AG04450 (cell line): Measurements from ENCODE around the gene CRTC3. TPM values are rescaled to one million over a fixed set of nuclear protein-coding genes. Genes with fewer than 3 reads are reported as not detected.
A peak's percentile ranks its signal among the peaks of the same experiment; 100 is the strongest.
"Not testable (repeated sequence)": the region's sequence is repeated elsewhere in the genome, so short reads cannot be mapped to it uniquely, and the experiment has no call there.

ENCODE experiments used
- CTCF ChIA-PET: fragments of 300-600, 350-600 bp; formaldehyde crosslinking; extraction: SDS; loops from one replicate; lab custom pipeline; 2022; ENCODE audit warnings: antibody characterized with exemption, inconsistent platforms; lab: Charles Lee
- POLR2A ChIA-PET: fragments of 350-600 bp; formaldehyde crosslinking; extraction: SDS; loops from one replicate; lab custom pipeline; 2021; ENCODE audit warnings: antibody characterized with exemption, inconsistent platforms; lab: Yijun Ruan, JAX
- DNase-seq: peaks from one replicate; pipeline ENCODE4 v3.0.0-alpha.2; 2011; ENCODE audit warnings: low read depth, low spot score
- H3K27ac ChIP-seq: one replicate; pipeline ENCODE4 v1.5.1; 2012; ENCODE audit warnings: low read depth, low read length, control low read depth
- H3K27me3 ChIP-seq: one replicate; pipeline ENCODE4 v1.6.0; 2012; ENCODE audit warnings: low read length; ENCODE audit not compliant: control insufficient read depth, insufficient read depth
- H3K4me3 ChIP-seq: 2 replicates; pipeline ENCODE4 v1.5.1; 2011; ENCODE audit warnings: mild to moderate bottlenecking, low read depth, low read length, control low read depth
- H3K9me3 ChIP-seq: 2 replicates; pipeline ENCODE4 v1.5.1; 2012; ENCODE audit warnings: low read length; ENCODE audit not compliant: control insufficient read depth, insufficient read depth
- polyA plus RNA-seq: library from polyadenylated mRNA; depleted of rRNA; stranded (reverse); fragments of >200 nt; gene quantifications from 2 replicates; pipeline ENCODE4 v1.2.3, GENCODE V29; 2011
- TF ChIP-seq, protein P1 (sequence below): IDR thresholded peaks from 2 replicates; pipeline ENCODE4 v1.5.1; 2011; ENCODE audit warnings: low read depth, low read length, control low read depth, inconsistent platforms

The CRTC3 gene
- polyA plus RNA-seq, 1 experiment = 23.1 TPM

DNA sequence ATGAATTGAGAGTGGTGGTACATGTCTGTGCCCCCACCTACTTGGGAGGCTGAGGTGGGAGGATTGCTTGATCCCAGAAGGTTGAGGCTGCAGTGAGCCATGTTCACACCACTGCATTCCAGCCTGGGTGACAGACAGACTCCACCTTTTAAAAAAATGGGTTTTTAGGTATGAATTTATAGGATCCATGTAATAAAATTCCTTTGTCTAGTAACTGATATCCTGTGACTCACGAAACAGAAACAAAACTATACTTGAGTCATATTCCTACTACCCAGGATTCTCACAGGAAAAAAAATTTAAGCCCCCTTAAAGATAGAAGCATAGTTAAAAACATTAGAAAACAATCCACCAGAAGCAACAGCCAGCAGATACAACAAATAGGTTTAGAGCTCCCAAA is 10.0 kb upstream of the CRTC3 start:
- Histone ChIP-seq H3K27ac (peak overlapping the region; percentile 39), H3K27me3 (no peaks in the 10 kb centered on the region), H3K4me3 (no peak overlapping the region), H3K9me3 (no peaks in the 10 kb centered on the region)
- peak; percentile 36 for DNase-seq
- ChIA-PET CTCF (interaction anchor here (1.0 kb wide), 1 partner anchor 200 kb away, joined by 3 read pairs; no protein-coding TSS in a partner anchor), POLR2A (interaction anchor here (1.5 kb wide), 1 partner anchor 11 kb away, joined by 4 read pairs; no protein-coding TSS in a partner anchor)
- TF ChIP-seq, protein P1, sequence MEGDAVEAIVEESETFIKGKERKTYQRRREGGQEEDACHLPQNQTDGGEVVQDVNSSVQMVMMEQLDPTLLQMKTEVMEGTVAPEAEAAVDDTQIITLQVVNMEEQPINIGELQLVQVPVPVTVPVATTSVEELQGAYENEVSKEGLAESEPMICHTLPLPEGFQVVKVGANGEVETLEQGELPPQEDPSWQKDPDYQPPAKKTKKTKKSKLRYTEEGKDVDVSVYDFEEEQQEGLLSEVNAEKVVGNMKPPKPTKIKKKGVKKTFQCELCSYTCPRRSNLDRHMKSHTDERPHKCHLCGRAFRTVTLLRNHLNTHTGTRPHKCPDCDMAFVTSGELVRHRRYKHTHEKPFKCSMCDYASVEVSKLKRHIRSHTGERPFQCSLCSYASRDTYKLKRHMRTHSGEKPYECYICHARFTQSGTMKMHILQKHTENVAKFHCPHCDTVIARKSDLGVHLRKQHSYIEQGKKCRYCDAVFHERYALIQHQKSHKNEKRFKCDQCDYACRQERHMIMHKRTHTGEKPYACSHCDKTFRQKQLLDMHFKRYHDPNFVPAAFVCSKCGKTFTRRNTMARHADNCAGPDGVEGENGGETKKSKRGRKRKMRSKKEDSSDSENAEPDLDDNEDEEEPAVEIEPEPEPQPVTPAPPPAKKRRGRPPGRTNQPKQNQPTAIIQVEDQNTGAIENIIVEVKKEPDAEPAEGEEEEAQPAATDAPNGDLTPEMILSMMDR = no peak

DNA sequence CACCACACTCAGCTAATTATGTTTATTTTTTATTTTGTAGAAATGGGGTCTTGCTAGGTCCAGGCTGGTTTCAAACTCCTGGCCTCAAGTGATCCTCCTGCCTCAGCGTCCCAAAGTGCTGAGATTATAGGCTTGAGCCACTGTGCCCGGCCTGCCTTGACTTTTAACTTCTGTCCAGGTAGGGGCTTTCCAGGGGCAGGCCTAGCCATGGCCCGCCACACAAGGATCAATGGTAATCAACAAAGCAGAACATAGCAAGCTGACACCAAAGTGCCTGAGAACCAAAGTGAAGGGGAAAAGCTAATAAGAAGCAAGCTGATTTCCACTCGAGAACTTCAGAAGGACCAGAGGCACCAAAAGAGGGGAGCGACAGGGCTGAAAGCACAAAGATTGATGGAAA is 9.4 kb upstream of the CRTC3 start:
- ChIA-PET CTCF (interaction anchor here (0.6 to 1.0 kb wide), 2 partner anchors 163 to 201 kb away, joined by 3 to 4 read pairs; no protein-coding TSS in a partner anchor), POLR2A (interaction anchor here (1.5 kb wide), 1 partner anchor 10 kb away, joined by 4 read pairs; no protein-coding TSS in a partner anchor)
- TF ChIP-seq, protein P1 = no peak
- Histone ChIP-seq H3K9me3 (no peaks in the 10 kb centered on the region), H3K4me3 (no peak overlapping the region), H3K27ac (peak overlapping the region; percentile 22), H3K27me3 (no peaks in the 10 kb centered on the region)
- no peak for DNase-seq

DNA sequence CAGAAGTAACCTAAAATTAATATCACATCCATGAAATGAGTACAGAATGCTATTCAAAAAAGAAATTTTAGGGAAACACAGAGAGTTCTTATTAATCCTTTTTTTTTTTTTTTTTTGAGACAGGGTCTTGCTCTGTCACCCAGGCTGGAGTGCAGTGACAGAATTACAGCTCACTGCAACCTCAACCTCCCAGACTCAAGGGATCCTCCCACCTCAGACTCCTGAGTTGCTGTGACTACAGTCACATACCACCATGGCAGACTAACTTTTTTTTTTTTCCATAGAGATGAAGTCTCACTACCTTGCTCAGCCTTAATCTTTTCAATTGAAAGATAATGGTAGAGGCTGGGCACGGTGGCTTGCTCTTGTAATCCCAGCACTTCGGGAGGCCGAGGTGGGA is 6.3 kb upstream of the CRTC3 start:
- ChIA-PET POLR2A (no interaction called here), CTCF (interaction anchor here (0.6 kb wide), 1 partner anchor 22 kb away, joined by 4 read pairs; no protein-coding TSS in a partner anchor)
- TF ChIP-seq, protein P1 = no peak
- Histone ChIP-seq H3K27me3 (no peaks in the 10 kb centered on the region), H3K27ac (no peak overlapping the region), H3K4me3 (no peak overlapping the region), H3K9me3 (no peaks in the 10 kb centered on the region)
- no peak for DNase-seq

DNA sequence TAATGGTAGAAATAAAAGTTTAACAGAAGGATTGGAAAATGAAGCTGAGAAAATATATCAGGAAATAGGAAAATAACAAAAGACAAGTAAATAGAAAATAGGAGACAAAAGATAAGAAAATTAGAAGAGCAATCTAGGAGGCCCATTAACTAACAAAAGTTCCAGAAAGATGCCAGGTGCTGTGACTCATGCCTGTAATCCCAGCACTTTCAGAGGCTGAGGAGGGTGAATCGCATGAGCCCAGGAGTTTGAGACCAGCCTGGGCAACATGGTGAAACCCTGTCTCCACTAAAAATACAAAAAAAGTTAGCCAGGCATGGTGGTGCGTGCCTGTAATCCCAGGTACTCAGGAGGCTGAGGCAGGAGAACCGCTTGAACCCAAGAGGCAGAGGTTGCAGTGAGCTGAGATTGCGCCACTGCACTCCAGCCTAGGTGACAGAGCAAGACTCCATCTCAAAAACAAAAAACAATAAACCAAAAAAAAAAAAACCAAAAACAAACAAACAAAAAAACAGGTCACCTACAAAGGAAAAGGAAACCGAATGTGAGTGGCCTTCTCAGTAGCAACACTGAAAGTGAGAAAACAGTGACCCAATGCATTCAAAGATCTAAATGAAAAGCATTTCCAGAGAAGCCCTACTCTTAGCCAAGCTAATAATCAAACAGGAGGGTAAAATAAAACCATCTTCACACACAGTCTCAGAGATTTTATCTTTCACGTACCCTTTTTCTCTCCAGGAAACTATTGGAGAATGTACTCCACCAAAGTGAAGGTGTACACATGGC is 5.5 kb upstream of the CRTC3 start:
- H3K4me3 ChIP-seq, H3K27ac ChIP-seq, H3K27me3 ChIP-seq, DNase-seq, POLR2A ChIA-PET, H3K9me3 ChIP-seq: not testable (repeated sequence)
- CTCF ChIA-PET = interaction anchor here (0.9 kb wide), 1 partner anchor 410 kb away, joined by 4 read pairs; no protein-coding TSS in a partner anchor

DNA sequence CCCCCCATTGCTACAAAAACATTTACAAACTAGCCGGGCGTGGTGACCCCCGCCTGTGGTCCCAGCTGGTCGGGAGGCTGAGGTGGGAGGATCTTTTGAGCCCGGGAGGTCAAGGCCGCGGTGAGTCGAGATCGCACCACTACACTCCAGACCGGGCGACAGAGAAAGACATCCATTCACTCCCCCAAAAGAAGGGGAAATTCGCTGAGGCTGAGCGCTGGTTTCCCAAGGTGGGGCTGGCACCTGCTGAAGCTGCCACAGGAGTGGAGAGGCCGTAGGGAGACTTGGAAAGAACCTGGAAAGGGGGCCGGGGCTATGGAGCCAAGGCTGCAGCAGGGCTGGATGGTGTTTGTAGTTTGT is 732 bp upstream of the CRTC3 start:
- TF ChIP-seq, protein P1 = no peak
- no peak for DNase-seq
- POLR2A ChIA-PET = no interaction called here
- peak overlapping the region; percentile 77 for H3K4me3 ChIP-seq
- no peaks in the 10 kb centered on the region; the same call in 1 of the 2 replicates for H3K9me3 ChIP-seq
- CTCF ChIA-PET = no interaction called here
- no peak overlapping the region for H3K27ac ChIP-seq
- no peaks in the 10 kb centered on the region for H3K27me3 ChIP-seq
